HepG2 (cell line): ENCODE measurements around the gene PSMD8. TPM values are rescaled to one million over a fixed set of nuclear protein-coding genes. Genes with fewer than 3 reads are reported as not detected.
A peak's percentile ranks its signal among the peaks of the same experiment; 100 is the strongest.

Experiments
- ARHGAP35 ChIP-seq: sonication (generic); formaldehyde crosslinking; IDR thresholded peaks from 2 replicates; pipeline ENCODE4 v1.9.0; 2022; ENCODE audit warnings: mild to moderate bottlenecking, inconsistent platforms, moderate library complexity, missing genetic modification reagents, borderline replicate concordance
- BHLHE40 ChIP-seq: IDR thresholded peaks from 2 replicates; pipeline ENCODE4 v1.6.1; 2011; ENCODE audit warnings: low read length, improper control_type of control experiment
- BRF2 ChIP-seq: sonication (generic); formaldehyde crosslinking; IDR thresholded peaks from 2 replicates; pipeline ENCODE4 v1.8.1; 2022; ENCODE audit warnings: mild to moderate bottlenecking, missing genetic modification reagents
- CBFB ChIP-seq: sonication (generic); formaldehyde crosslinking; IDR thresholded peaks from 2 replicates; pipeline ENCODE4 v1.4.0; 2020; ENCODE audit warnings: missing genetic modification reagents
- CBX2 ChIP-seq, 2 experiments: fragments of 200-600 bp in 1 of 2; sonication (generic); formaldehyde crosslinking in 1 of 2; IDR thresholded peaks; 2 replicates each; pipeline versions ENCODE4 v1.7.0 to v1.8.1; 2018 to 2022; ENCODE audit warnings: low read depth in 2 of 2, low read length in 1 of 2, mild to moderate bottlenecking in 1 of 2, missing genetic modification reagents in 1 of 2
- DPF2 ChIP-seq: sonication (generic); formaldehyde crosslinking; IDR thresholded peaks from 2 replicates; pipeline ENCODE4 v1.4.0; 2020; ENCODE audit warnings: mild to moderate bottlenecking, low read depth, missing genetic modification reagents, borderline replicate concordance
- GATAD2A ChIP-seq: IDR thresholded peaks from 2 replicates; pipeline ENCODE4 v1.6.1; 2016
- HIVEP1 ChIP-seq: sonication (generic); formaldehyde crosslinking; IDR thresholded peaks from 2 replicates; pipeline ENCODE4 v1.4.0; 2020; ENCODE audit warnings: mild to moderate bottlenecking, missing genetic modification reagents
- KDM2A ChIP-seq: sonication (generic); formaldehyde crosslinking; IDR thresholded peaks from 2 replicates; pipeline ENCODE4 v1.4.0; 2020; ENCODE audit warnings: low read depth, missing genetic modification reagents, borderline replicate concordance
- U2AF1 ChIP-seq: fragments of 200-400 bp; formaldehyde crosslinking; optimal IDR thresholded peaks from 2 replicates; pipeline ENCODE3; 2017; ENCODE audit warnings: mild to moderate bottlenecking, low read depth, low read length
- ZBTB7B ChIP-seq: sonication (generic); formaldehyde crosslinking; IDR thresholded peaks from 2 replicates; pipeline ENCODE4 v1.4.0; 2020; ENCODE audit warnings: missing genetic modification reagents
- ZFP82 ChIP-seq: sonication (generic); formaldehyde crosslinking; IDR thresholded peaks from 2 replicates; pipeline ENCODE4 v1.5.1; 2020; ENCODE audit warnings: mild to moderate bottlenecking, missing genetic modification reagents, borderline replicate concordance
- ZKSCAN8 ChIP-seq: IDR thresholded peaks from 2 replicates; pipeline ENCODE4 v1.6.1; 2016; ENCODE audit warnings: borderline replicate concordance, missing genetic modification reagents, missing compliant biosample characterization
- ZNF121 ChIP-seq: sonication (generic); formaldehyde crosslinking; IDR thresholded peaks from 2 replicates; pipeline ENCODE4 v1.5.0; 2020; ENCODE audit warnings: mild to moderate bottlenecking, missing genetic modification reagents
- ZNF205 ChIP-seq: IDR thresholded peaks from 2 replicates; pipeline ENCODE4 v1.6.1; 2018; ENCODE audit warnings: missing biosample characterization, missing genetic modification reagents
- ZNF34 ChIP-seq: sonication (generic); formaldehyde crosslinking; IDR thresholded peaks from 2 replicates; pipeline ENCODE4 v1.4.0; 2020; ENCODE audit warnings: mild to moderate bottlenecking, missing genetic modification reagents, borderline replicate concordance
- ZNF703 ChIP-seq: sonication (generic); formaldehyde crosslinking; IDR thresholded peaks from 2 replicates; pipeline ENCODE4 v1.5.1; 2020; ENCODE audit warnings: missing genetic modification reagents, mild to moderate bottlenecking, moderate library complexity, borderline replicate concordance
- ZNF740 ChIP-seq: sonication (generic); formaldehyde crosslinking; IDR thresholded peaks from 2 replicates; pipeline ENCODE4 v1.4.0; 2020; ENCODE audit warnings: missing genetic modification reagents
- ZNF768 ChIP-seq: sonication (generic); formaldehyde crosslinking; IDR thresholded peaks from 2 replicates; pipeline ENCODE4 v1.4.0; 2020; ENCODE audit warnings: missing genetic modification reagents
- ZSCAN20 ChIP-seq: sonication (generic); formaldehyde crosslinking; IDR thresholded peaks from 2 replicates; pipeline ENCODE4 v1.4.0; 2020; ENCODE audit warnings: missing genetic modification reagents, mild to moderate bottlenecking, borderline replicate concordance
- ZSCAN21 ChIP-seq: sonication (generic); formaldehyde crosslinking; IDR thresholded peaks from 2 replicates; pipeline ENCODE4 v1.8.0; 2022; ENCODE audit warnings: mild to moderate bottlenecking, missing genetic modification reagents, moderate library complexity, borderline replicate concordance
- ZSCAN9 ChIP-seq: IDR thresholded peaks from 2 replicates; pipeline ENCODE4 v1.6.1; 2016; ENCODE audit warnings: borderline replicate concordance
- polyA plus RNA-seq, 8 experiments: library from polyadenylated mRNA; depleted of rRNA in 3 of 8; stranded (reverse) in 7 of 8; unstranded in 1 of 8; fragments of >200 nt; fragmentation: Illumina TruSeq in 4 of 8; extraction: Trizol in 4 of 8; gene quantifications; 2 replicates each; pipeline versions ENCODE4 v1.2.1 to v1.2.3, GENCODE V29; 2011 to 2016; ENCODE audit warnings: low read depth in 4 of 8, missing spikeins in 1 of 8, mixed read lengths in 1 of 8; ENCODE audit not compliant: insufficient read depth in 1 of 8
- total RNA-seq, 5 experiments: library from RNA; depleted of rRNA; stranded (reverse); fragments of >200 nt; fragmentation: Illumina TruSeq; extraction: Trizol; gene quantifications; 2 replicates each; pipeline ENCODE4 v1.2.3, GENCODE V29; 2016; ENCODE audit warnings: low read depth in 1 of 5
- TF ChIP-seq, protein P1 (sequence below): sonication (generic); formaldehyde crosslinking; conservative IDR thresholded peaks from 2 replicates; pipeline ENCODE4 v1.8.0; 2022; ENCODE audit warnings: mild to moderate bottlenecking, moderate library complexity, missing genetic modification reagents
- TF ChIP-seq, protein P2 (sequence below): sonication (generic); formaldehyde crosslinking; IDR thresholded peaks from 2 replicates; pipeline ENCODE4 v1.5.0; 2020; ENCODE audit warnings: mild to moderate bottlenecking, missing genetic modification reagents

Gene PSMD8
- total and polyA plus RNA-seq, 2 of the 13 experiments (the other 11 are each of a cell fraction or from before 2014, with no cell fraction given): 162 to 296 TPM

GRCh38 chr19:38402967-38403674, 28.8 kb downstream of the PSMD8 start, which contains the start of gene FAM98C (continued):
- TF ChIP-seq ZKSCAN8 (CRISPR knock-in tag) (peak; percentile 20; the same call in 1 of the 2 replicates), ZNF768 (CRISPR knock-in tag) (peak; percentile 47; the same call in 1 of the 2 replicates), ZNF703 (CRISPR knock-in tag) (no peak), ZBTB7B (CRISPR knock-in tag) (peak; percentile 85), ZNF121 (CRISPR knock-in tag) (0 out of 2 replicates have a peak, but pooled peaks have one; percentile 17), ZFP82 (CRISPR knock-in tag) (no peak), GATAD2A (CRISPR knock-in tag) (0 out of 2 replicates have a peak, but pooled peaks have one; percentile 18), ZNF740 (CRISPR knock-in tag) (0 out of 2 replicates have a peak, but pooled peaks have one; percentile 32), KDM2A (CRISPR knock-in tag) (peak; percentile 91), ZNF205 (CRISPR knock-in tag) (peak; percentile 61; the same call in 1 of the 2 replicates), ZNF34 (CRISPR knock-in tag) (0 out of 2 replicates have a peak, but pooled peaks have one; percentile 50), CBX2 (IDR thresholded peaks at IDR 0.05; ENCODE audit: low read depth, low read length) (no peak), CBX2 (CRISPR knock-in tag; IDR thresholded peaks at IDR 0.05; ENCODE audit: low read depth) (no peak), ARHGAP35 (CRISPR knock-in tag) (peak; percentile 63; the same call in 1 of the 2 replicates), DPF2 (no peak), U2AF1 (peak; percentile 39), BRF2 (CRISPR knock-in tag) (peak; percentile 64; the same call in 1 of the 2 replicates), ZSCAN9 (CRISPR knock-in tag) (peak; percentile 32; the same call in 1 of the 2 replicates), ZSCAN20 (CRISPR knock-in tag) (0 out of 2 replicates have a peak, but pooled peaks have one; percentile 60), CBFB (CRISPR knock-in tag) (peak; percentile 72; the same call in 1 of the 2 replicates), HIVEP1 (peak; percentile 63; the same call in 1 of the 2 replicates), BHLHE40 (peak; percentile 83), ZSCAN21 (peak; percentile 66; the same call in 1 of the 2 replicates)
- TF ChIP-seq, protein P1, sequence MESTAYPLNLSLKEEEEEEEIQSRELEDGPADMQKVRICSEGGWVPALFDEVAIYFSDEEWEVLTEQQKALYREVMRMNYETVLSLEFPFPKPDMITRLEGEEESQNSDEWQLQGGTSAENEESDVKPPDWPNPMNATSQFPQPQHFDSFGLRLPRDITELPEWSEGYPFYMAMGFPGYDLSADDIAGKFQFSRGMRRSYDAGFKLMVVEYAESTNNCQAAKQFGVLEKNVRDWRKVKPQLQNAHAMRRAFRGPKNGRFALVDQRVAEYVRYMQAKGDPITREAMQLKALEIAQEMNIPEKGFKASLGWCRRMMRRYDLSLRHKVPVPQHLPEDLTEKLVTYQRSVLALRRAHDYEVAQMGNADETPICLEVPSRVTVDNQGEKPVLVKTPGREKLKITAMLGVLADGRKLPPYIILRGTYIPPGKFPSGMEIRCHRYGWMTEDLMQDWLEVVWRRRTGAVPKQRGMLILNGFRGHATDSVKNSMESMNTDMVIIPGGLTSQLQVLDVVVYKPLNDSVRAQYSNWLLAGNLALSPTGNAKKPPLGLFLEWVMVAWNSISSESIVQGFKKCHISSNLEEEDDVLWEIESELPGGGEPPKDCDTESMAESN (CRISPR knock-in tag): peak; percentile 87; the same call in 1 of the 2 replicates
- TF ChIP-seq, protein P2, sequence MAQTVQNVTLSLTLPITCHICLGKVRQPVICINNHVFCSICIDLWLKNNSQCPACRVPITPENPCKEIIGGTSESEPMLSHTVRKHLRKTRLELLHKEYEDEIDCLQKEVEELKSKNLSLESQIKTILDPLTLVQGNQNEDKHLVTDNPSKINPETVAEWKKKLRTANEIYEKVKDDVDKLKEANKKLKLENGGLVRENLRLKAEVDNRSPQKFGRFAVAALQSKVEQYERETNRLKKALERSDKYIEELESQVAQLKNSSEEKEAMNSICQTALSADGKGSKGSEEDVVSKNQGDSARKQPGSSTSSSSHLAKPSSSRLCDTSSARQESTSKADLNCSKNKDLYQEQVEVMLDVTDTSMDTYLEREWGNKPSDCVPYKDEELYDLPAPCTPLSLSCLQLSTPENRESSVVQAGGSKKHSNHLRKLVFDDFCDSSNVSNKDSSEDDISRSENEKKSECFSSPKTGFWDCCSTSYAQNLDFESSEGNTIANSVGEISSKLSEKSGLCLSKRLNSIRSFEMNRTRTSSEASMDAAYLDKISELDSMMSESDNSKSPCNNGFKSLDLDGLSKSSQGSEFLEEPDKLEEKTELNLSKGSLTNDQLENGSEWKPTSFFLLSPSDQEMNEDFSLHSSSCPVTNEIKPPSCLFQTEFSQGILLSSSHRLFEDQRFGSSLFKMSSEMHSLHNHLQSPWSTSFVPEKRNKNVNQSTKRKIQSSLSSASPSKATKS: no peak
